SK-N-SH treated with all-trans-retinoic acid at 6 μM for 48 hours (cell line): Measurements from ENCODE around the gene P2RY6.
A peak's percentile ranks its signal among the peaks of the same experiment; 100 is the strongest.

Source experiments
- ATAC-seq: fragments of 200-7000 bp; cut with Tn5 transposase; 3 replicates; pipeline ENCODE4 v1.9.1; 2020; ENCODE audit warnings: mild to moderate bottlenecking, moderate library complexity
- ARNTL ChIP-seq: fragments of 450-650 bp; formaldehyde crosslinking; IDR thresholded peaks from 2 replicates; pipeline ENCODE4 v1.5.0; 2020; ENCODE audit warnings: low read depth, mild to moderate bottlenecking, moderate library complexity, borderline replicate concordance
- CREB5 ChIP-seq: fragments of 250-450 bp; sonication (Bioruptor Pico); IDR thresholded peaks from 2 replicates; pipeline ENCODE4 v1.5.1; 2020; ENCODE audit warnings: low read depth, mild to moderate bottlenecking, moderate library complexity
- CSDC2 ChIP-seq: fragments of 250-450 bp; sonication (Bioruptor Pico); IDR thresholded peaks from 2 replicates; pipeline ENCODE4 v1.5.0; 2020; ENCODE audit warnings: mild to moderate bottlenecking, moderate library complexity
- ESRRG ChIP-seq: fragments of 250-450 bp; sonication (Bioruptor Pico); IDR thresholded peaks from 2 replicates; pipeline ENCODE4 v1.6.1; 2021; ENCODE audit warnings: mild to moderate bottlenecking
- GLIS3 ChIP-seq: fragments of 250-450 bp; sonication (Bioruptor Pico); IDR thresholded peaks from 2 replicates; pipeline ENCODE4 v1.5.0; 2020; ENCODE audit warnings: mild to moderate bottlenecking, moderate library complexity
- OSR1 ChIP-seq: fragments of 250-450 bp; sonication (Bioruptor Pico); IDR thresholded peaks from 2 replicates; pipeline ENCODE4 v1.8.0; 2022; ENCODE audit warnings: moderate library complexity, mild to moderate bottlenecking, inconsistent platforms
- PATZ1 ChIP-seq: fragments of 250-450 bp; sonication (Bioruptor Pico); IDR thresholded peaks from 2 replicates; pipeline ENCODE4 v1.8.0; 2020; ENCODE audit warnings: mild to moderate bottlenecking, moderate library complexity, borderline replicate concordance
- POU6F1 ChIP-seq: fragments of 250-450 bp; sonication (Bioruptor Pico); IDR thresholded peaks from 2 replicates; pipeline ENCODE4 v1.8.0; 2021; ENCODE audit warnings: low read depth, mild to moderate bottlenecking, moderate library complexity, borderline replicate concordance
- PPARA ChIP-seq: fragments of 250-450 bp; sonication (Bioruptor Pico); IDR thresholded peaks from 2 replicates; pipeline ENCODE4 v1.5.0; 2020; ENCODE audit warnings: mild to moderate bottlenecking, borderline replicate concordance
- RARB ChIP-seq: fragments of 250-450 bp; sonication (Bioruptor Pico); IDR thresholded peaks from 2 replicates; pipeline ENCODE4 v1.8.0; 2021; ENCODE audit warnings: mild to moderate bottlenecking, moderate library complexity
- SNAI2 ChIP-seq: fragments of 250-450 bp; sonication (Bioruptor Pico); IDR thresholded peaks from 2 replicates; pipeline ENCODE4 v1.5.0; 2020; ENCODE audit warnings: mild to moderate bottlenecking, moderate library complexity
- TCF4 ChIP-seq: fragments of 250-450 bp; sonication (Bioruptor Pico); IDR thresholded peaks from 2 replicates; pipeline ENCODE4 v1.8.0; 2021; ENCODE audit warnings: mild to moderate bottlenecking, moderate library complexity, borderline replicate concordance
- TOX ChIP-seq: fragments of 250-450 bp; sonication (Bioruptor Pico); IDR thresholded peaks from 2 replicates; pipeline ENCODE4 v1.8.0; 2021; ENCODE audit warnings: mild to moderate bottlenecking, moderate library complexity, borderline replicate concordance
- ZFP3 ChIP-seq: fragments of 250-450 bp; sonication (Bioruptor Pico); IDR thresholded peaks from 2 replicates; pipeline ENCODE4 v1.5.0; 2020; ENCODE audit warnings: mild to moderate bottlenecking, moderate library complexity
- ZNF70 ChIP-seq: fragments of 450-650 bp; formaldehyde crosslinking; IDR thresholded peaks from 2 replicates; pipeline ENCODE4 v1.5.0; 2020; ENCODE audit warnings: mild to moderate bottlenecking, moderate library complexity
- TF ChIP-seq, protein P1 (sequence below): fragments of 250-450 bp; sonication (Bioruptor Pico); IDR thresholded peaks from 2 replicates; pipeline ENCODE4 v1.5.1; 2021; ENCODE audit warnings: mild to moderate bottlenecking, moderate library complexity
- TF ChIP-seq, protein P2 (sequence below): fragments of 250-450 bp; sonication (Bioruptor Pico); IDR thresholded peaks from 2 replicates; pipeline ENCODE4 v1.5.0; 2020; ENCODE audit warnings: mild to moderate bottlenecking, moderate library complexity

The P2RY6 gene

GRCh38 chr11:73317373-73317772, 45.2 kb downstream of the P2RY6 start:
- TF ChIP-seq OSR1 (CRISPR knock-in tag) (no peak), ZFP3 (CRISPR knock-in tag) (peak; percentile 67; the same call in 1 of the 2 replicates)

DNA sequence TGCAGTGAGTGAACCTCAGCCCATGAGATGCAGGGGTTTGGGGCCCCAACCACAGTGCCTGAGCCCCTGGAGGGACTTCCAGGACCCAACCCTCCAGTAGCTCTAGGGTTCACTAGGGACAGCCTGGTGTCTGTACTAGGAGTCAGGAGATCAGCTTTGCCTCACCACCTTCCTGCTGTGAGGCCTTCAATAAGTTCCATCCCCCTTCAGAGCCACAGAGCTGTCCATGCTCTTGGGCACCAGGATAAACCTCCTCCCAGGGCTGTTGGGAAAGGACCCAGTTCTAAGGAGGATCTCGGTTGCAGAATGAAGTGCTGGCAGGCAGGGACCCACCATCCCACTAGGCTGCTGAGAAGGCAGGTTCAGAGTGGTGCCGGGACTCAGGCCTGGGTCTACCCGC, 45.7 kb downstream of the P2RY6 start:
- TF ChIP-seq PATZ1, result no peak
- TF ChIP-seq CSDC2 (CRISPR knock-in tag), result no peak
- TF ChIP-seq RARB (CRISPR knock-in tag), result no peak
- no peak for TF ChIP-seq TCF4 (CRISPR knock-in tag)
- no peak for TF ChIP-seq PPARA (CRISPR knock-in tag)
- no peak for TF ChIP-seq POU6F1 (CRISPR knock-in tag)
- no peak for TF ChIP-seq ESRRG (CRISPR knock-in tag)
- ATAC-seq, result no peak

More at GRCh38 chr11:73317373-73317772, 45.2 kb downstream of the P2RY6 start:
- no peak; the same call in 2 of the 3 replicates for ATAC-seq

DNA sequence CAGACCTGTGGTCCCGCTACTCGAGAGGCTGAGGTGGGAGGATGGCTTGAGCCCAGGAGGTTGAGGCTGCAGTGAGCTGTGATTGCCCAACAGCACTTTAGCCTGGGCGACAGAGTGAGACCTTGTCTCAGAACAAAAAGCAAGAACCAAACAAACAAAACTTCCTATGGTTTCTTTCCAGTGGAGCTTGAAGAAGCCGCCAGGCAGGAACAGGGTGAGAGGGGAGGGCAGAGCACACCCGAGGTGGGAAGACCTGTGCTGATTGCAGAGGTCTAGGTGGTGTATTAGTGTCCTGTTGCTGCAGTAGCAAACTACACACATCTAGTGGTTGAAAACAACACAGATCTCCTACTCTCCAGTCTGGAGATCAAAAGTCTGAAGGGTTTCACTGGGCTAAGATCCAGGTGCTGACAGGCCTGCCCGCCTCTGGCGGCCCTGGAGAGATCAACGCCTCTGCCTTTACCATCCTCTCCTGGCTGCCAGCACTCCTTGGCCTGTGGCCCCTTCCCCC, 46.4 kb downstream of the P2RY6 start:
- TF ChIP-seq OSR1 (CRISPR knock-in tag) (no peak), GLIS3 (no peak), RARB (CRISPR knock-in tag) (no peak), SNAI2 (CRISPR knock-in tag) (no peak), CREB5 (no peak), TOX (CRISPR knock-in tag) (no peak), POU6F1 (CRISPR knock-in tag) (no peak), ESRRG (CRISPR knock-in tag) (no peak), ARNTL (CRISPR knock-in tag) (no peak), TCF4 (CRISPR knock-in tag) (no peak), ZNF70 (no peak)
- TF ChIP-seq, protein P1, sequence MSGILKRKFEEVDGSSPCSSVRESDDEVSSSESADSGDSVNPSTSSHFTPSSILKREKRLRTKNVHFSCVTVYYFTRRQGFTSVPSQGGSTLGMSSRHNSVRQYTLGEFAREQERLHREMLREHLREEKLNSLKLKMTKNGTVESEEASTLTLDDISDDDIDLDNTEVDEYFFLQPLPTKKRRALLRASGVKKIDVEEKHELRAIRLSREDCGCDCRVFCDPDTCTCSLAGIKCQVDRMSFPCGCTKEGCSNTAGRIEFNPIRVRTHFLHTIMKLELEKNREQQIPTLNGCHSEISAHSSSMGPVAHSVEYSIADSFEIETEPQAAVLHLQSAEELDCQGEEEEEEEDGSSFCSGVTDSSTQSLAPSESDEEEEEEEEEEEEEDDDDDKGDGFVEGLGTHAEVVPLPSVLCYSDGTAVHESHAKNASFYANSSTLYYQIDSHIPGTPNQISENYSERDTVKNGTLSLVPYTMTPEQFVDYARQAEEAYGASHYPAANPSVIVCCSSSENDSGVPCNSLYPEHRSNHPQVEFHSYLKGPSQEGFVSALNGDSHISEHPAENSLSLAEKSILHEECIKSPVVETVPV (CRISPR knock-in tag), result no peak
- TF ChIP-seq, protein P2, sequence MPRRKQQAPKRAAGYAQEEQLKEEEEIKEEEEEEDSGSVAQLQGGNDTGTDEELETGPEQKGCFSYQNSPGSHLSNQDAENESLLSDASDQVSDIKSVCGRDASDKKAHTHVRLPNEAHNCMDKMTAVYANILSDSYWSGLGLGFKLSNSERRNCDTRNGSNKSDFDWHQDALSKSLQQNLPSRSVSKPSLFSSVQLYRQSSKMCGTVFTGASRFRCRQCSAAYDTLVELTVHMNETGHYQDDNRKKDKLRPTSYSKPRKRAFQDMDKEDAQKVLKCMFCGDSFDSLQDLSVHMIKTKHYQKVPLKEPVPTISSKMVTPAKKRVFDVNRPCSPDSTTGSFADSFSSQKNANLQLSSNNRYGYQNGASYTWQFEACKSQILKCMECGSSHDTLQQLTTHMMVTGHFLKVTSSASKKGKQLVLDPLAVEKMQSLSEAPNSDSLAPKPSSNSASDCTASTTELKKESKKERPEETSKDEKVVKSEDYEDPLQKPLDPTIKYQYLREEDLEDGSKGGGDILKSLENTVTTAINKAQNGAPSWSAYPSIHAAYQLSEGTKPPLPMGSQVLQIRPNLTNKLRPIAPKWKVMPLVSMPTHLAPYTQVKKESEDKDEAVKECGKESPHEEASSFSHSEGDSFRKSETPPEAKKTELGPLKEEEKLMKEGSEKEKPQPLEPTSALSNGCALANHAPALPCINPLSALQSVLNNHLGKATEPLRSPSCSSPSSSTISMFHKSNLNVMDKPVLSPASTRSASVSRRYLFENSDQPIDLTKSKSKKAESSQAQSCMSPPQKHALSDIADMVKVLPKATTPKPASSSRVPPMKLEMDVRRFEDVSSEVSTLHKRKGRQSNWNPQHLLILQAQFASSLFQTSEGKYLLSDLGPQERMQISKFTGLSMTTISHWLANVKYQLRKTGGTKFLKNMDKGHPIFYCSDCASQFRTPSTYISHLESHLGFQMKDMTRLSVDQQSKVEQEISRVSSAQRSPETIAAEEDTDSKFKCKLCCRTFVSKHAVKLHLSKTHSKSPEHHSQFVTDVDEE (CRISPR knock-in tag), result no peak
- no peak for ATAC-seq
